GM19328 (cell line): ENCODE measurements around the gene RGS4.

Experiments
- ATAC-seq: cut with Tn5 transposase; IDR thresholded peaks from one replicate; pipeline ENCODE4 v1.9.1; 2021; ENCODE audit warnings: mild to moderate bottlenecking, moderate library complexity; ENCODE audit not compliant: unreplicated experiment

The RGS4 gene

DNA sequence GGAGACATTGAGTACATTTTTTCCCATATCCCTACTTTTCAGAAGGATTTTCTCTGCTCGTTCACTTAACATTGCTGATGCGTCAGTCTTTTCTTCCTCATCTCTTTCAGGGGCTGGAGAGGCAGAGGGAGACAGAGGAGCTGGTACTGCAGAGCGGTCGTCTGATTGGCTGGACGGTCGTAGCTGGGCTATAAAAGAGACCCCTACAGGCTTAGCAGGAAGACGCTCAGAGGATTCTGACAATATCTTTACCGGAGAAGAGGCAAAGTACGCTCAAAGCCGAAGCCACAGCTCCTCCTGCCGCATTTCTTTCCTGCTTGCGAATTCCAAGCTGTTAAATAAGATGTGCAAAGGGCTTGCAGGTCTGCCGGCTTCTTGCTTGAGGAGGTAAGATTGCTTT lies at the start of gene RGS4:
TSS of gene RGS4 (plus strand) at position 220 of the 400 bp plus-strand sequence. CDS start at position 344, 124 bp downstream.
- no peak for ATAC-seq

DNA sequence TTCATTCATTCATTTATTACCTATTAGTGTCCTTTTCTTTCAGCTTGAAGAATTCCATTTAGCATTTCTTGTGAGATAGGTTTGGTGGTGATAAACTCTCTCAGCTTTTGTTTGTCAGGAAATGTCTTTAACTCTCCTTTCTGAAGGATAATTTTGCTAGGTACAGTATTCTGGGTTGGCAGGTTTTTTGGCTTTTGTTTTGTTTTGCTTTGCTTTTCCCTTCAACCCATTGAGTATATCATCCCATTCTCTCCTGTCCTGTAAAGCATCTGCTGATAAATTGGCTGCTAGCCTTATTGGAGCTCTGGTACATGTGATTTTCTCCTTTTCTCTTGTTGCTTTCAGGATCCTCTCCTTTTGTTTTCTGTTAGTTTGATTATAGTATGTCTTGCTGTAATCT lies 47.0 kb upstream of the RGS4 start:
- ATAC-seq, result no peak

DNA sequence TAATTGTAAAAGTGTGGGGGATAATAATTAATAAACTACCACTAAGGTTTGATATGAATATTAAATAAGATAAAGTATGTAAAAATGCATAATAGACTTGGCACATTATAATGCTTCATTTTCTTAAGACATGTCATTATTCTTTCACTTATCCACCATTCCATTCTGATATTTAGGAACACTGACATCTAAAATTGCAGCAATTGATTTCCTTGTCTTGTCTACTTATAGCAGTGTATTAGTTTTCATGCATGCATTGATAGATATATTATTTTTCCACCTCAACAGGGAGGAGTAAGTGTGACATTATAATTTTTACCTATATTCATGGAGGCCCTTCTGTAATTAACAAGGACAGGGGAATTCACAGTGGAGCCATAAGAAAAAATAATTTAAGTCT lies 41.6 kb upstream of the RGS4 start:
- ATAC-seq, result no peak

DNA sequence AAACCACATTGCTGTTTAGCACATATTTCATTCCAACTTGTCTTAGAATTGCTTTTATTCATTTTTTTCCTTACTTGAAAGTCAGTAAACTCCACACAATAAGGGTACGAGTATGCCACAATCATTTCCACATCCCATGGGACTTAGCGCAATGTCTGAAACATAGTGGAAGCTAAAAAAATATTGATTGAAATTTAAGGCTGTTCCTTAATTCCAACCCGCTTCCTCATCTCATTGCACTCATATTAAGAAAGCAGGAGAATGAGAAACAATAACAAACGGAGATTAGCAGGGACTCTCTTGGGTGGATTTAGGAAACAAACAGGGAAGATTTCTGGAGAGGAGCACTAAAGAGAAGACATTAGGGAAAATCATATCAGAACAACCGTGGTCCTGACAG lies 39.3 kb upstream of the RGS4 start:
- no peak for ATAC-seq

DNA sequence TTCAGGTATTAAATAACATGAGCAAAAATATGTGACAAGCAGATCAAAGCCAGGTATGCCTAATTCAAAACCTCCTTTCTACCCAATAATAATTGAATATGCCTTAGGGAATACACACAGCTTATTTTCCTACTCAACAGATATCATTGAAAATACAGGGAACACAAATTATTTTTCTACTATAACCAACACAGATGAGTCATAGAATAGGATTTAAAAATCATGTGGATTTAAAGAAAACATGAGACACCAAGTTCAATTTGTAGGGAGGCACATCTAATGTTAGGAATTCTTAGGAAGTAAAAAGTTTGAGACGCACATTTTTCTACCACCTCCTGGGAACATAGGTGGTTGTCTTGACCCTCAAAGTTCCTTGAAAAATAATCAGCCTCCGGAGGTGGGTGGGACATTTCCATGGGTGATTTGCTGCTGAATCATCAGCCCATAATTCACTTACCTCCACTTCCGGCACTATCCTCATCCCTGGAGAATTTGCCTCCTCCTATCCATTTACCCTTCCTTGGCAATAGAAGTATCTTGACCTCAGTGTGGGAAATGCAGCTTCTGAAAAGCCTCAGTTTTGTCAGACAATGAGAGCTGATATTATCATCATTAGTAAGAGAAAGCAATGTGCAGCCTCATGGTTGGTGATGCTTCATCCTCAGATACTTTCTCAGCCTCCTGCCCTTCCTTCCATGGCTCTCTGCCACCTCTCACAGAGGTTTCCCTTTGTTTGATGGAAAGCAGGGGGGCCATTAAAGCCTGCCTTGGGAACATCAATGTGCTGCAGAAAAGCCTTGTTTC lies 33.5 kb upstream of the RGS4 start:
- no peak for ATAC-seq

DNA sequence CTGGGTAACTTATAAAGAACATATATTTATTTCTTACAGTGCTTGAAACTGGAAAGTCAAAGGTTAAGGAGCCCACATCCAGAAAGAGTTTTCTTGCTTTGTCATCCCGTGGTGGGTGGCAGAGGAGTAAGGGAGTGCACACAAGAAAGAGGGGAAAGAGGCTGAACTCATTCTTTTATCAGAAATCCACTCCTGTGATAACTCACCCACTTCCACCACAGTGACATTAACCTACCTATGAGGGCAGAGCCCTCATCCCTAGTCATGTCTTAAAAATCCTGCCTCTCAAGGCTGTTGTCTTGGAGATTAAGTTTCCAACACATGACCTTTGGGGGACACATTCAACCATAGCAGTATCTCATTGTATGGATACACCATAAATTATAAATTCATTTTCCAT lies 32.5 kb upstream of the RGS4 start:
- no peak for ATAC-seq

DNA sequence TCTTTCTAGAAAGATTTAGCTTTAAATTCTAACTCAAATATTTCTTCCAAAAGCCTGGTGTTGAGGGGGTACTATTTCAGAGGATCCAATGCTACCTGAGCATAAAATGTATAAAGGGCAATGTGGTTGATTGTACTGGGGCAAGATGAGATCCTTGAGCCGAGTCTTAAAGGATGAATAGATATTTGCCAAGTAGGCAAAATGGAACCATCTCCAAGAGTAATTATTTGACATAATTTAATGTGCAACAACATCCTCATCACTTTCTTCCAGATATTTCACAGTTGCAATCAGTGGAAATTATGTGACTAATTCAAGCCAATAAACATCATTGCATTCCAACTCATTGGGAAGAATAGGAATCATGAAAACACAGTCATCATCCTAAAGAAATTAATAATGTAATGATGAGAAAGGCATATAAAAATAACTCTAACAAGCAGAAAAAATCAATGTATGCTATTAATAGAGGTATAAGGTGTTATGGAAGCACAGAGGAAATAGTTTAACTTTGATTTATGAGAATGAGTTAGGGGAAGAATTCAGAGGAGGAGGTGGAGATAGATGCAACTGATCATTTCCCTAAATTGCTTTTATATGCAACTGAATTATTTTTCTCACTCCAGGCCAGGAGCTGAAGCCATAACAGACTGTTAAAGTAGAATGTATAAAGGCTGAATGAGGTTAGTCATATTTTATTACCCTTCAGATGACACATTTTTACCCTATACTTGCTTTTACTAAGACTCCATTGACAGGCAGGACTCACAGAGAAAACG lies 30.0 kb upstream of the RGS4 start:
- no peak for ATAC-seq

DNA sequence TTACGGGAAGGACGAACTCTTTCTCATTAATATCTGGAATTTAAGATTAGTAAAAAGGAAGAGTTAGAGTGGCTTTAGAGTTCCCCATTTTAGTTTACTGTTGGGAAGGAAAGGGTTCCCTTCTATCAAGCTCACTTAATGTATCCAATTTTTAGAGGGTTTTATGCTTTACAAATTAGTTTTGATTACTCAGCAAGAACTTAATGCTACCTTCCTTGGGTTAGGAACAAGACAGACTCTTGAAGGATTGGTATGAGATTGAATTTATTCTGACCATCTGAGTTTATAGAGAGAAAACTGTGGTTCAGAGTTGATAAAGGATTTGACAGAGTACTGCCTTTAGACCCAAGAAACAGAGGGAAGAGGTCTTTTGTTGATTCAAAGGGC lies 29.5 kb upstream of the RGS4 start:
- no peak for ATAC-seq

DNA sequence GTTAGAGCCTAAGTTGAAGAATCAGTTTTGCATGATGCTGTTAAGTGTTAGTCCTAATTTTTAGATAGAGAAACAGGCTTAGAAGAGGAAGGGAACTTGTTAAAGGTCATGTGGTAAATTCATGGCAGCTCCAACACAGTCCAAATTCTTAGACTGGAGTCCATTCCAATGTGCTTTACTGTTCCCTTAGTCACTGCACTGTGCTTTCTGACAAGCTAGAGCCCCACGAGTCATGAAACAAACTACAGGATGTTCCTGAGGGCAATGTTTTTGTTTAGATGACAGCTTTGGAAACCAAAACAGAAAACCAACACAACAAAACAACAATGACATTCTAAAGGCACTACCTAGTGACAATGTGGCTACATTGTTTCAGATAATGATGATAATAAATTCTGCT lies 23.1 kb upstream of the RGS4 start:
- no peak for ATAC-seq

DNA sequence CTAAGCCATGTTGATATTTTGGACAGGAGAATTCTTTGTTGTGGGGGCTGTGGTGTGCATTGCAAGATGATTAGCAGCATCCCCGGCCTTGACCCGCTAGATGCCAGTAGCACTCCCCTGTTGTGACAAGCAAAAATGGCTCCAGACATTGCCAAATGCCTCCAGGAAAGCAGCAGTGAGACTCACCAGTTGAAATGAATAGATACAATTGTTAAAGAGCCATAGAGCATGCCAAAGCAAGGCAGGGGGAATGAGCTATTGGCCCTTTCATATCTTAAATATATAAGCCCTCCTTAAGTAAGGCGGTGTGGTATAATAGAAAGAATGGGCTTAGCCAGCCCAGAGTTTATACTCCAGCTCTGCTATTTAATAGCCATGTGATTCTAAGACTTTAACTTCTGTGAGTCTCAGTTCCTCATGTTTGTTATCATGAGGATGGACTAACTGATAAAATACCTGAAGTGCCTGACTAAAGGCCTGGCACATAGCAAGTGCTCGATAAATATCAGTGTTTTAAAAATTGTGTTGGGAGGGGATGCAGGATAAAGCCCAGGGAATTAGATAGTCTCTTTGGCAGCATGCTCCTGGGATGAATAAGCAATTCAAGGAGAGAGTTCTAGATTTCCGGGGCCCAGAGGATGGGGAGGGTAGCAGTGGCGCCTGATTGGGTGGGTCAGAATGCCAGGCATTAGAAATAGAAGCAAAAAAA lies 21.1 kb upstream of the RGS4 start:
- ATAC-seq, result no peak

DNA sequence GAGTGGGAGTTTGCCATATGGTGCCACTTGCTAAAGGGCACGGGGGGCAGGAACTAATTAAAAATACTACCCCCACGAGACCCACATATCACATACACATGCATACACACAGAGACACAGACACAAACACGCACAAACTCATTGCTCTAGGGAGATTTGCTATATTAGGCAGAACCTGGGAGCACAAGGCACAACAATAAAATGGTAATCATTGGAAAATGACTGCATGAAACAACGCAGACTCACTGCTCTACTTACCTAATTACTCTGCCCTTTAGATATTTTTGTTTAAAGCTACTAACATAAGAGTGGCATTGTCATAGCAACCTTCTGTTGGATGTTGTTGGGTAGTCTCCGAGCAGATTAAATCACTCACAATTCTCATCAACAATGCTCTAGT lies 20.3 kb upstream of the RGS4 start:
- ATAC-seq, result no peak

DNA sequence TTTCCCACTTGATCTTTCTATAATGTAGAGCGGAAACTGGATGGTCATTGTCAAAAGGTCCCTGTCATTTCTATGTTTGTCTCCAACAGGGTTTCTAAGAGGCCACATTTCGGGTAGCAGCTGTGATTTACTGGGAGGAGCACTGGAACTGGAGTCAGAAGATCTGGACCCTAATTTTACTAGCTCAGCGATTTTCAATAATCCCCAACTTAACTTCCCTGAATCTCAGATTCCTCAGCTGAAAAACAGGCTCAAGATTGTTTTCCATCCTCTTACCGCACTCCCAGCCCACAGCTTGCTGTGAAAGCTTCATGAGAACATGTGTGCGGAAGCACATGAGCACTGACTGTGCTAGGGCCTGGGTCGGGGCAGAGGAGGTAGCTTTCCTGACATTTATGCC lies 19.9 kb upstream of the RGS4 start:
- ATAC-seq, result no peak

DNA sequence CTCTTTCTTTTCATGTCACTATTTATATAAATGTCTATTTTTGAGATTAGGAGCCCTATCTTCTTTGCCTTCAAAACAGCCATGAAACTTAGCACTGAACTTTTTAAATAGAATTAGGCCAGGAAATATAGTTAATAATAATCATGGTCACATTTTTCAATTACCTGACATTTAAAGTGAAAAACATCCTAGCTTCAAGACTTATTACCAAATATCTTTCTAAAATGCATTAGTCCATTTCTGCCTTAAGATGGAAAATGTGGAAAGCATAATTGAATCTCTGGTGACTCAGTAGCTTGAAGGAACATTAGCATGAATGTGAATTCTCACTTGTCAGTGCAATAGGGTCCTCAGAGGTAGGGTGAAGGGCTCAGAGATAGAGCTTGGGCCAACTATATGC lies 18.7 kb upstream of the RGS4 start:
- ATAC-seq, result no peak

DNA sequence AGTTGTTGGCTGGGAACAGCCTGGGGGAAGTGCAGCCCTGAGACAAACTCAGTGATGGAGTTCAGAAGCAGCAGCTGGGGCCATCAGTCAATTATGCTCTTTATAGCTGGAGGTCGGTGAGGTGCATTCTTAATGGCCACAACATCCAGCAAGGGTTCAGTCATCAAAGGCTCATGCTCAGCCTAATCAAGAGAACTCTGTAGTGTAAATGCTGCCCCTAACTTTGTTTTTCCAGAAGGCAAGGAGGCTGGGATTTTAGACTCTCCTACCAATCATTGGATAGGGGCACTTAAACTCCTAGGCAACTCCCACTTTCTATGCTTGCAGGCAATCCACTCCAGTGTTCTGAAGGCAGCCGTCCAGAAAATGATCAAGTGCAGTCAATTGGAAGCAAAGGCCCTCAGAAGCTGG lies 15.0 kb upstream of the RGS4 start:
- ATAC-seq, result no peak

DNA sequence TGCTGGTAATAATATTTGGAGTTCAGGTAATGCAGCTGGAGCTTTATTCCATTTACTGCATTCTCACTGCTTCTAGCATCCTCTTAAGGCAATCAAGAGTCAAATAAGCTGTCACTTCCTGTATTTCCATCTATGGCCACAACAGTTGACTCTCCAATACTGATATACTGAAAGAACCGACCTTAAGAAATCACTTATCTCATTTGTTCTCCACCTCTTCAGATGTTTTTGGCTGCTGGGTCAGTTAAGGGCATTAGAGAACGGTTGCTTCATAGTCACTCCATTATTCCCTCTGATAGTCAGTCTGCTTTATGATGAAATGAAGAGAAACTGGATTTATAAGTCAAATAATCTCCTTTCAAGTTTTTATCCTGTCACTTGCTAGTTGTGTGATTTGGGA lies 14.2 kb upstream of the RGS4 start:
- no peak for ATAC-seq

DNA sequence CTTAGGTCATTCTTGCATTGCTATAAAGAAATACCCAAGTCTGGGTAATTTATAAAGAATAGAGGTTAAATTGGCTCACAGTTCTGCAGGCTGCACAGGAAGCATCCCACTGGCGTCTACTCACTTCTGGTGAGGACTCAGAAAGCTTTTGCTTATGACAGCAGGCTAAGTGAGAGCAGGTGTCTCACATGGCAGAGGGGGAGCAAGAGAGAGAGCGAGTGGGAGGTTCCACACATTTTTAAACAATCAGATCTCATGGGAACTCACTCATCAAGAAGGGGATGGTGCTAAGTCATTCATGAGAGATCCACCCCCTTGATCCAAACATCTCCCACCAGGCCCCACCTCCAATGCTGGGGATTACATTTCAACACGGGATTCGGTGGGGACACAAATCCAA lies 13.6 kb upstream of the RGS4 start:
- ATAC-seq, result no peak

DNA sequence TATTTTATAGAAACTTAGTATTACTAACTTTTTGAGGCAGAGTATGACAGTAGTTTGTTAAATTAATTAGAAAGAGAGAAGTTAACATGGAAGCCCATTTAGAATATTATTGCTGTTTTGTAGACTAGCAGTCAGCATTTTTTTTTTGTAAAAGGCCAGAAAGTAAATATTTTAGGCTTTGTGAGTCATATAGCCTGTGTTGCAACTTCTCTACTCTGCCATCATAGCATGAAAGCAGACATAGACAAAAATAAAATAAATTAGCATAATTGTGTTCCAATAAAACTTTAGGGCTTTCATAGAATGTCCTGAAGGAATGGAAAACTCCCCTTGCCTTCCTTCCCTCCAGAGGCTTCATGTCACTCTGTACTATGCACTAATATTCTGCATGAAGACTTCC lies 12.3 kb upstream of the RGS4 start:
- no peak for ATAC-seq

DNA sequence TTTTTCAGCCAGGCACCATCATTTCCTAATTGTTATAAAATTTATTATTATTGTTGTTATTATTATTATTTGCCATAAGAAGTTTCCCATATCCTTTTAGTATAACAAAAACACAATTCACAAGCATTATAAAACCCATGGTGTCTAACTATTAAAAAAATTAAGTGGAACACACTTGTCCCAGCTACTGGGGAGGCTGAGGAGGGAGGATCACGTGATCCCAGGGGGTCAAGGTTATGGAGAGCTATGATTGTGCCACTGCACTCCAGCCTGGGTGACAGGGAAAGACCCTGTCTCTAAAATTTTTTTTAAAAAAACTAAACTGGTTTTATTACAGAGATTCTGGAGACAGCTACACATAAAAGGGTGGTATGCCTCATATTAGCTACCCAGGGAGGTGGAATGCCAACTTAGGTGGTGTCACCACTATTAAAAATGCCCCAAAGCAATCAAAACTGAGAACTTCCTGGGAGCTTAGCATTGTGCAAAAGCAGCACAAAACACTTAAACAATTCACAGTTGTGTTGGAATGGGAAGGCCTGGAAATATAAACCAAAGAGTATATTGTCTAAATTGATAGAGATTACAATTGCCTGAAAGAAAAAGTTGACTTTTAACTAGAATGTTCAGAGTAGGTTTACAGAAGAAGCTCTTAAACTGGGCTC lies 8.7 kb upstream of the RGS4 start:
- no peak for ATAC-seq

DNA sequence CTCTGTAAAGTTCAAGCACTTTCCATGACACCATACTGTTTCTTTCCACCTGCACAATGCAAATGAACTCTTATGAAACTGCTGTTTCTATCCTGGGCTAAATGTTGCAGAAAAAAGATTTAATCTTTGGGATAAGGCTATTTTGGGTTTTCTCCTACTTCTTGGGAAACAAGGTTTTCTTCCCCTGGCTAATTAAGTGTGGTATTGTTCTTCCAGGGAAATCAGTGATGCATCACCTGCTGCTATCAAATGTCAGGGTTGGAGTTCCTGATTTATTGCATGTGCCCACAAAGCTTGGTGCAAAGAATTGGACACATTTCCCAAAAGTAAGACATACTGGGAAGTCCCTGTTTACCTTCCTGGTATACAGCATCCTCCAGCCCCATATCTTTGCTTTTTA lies 6.0 kb upstream of the RGS4 start:
- no peak for ATAC-seq

DNA sequence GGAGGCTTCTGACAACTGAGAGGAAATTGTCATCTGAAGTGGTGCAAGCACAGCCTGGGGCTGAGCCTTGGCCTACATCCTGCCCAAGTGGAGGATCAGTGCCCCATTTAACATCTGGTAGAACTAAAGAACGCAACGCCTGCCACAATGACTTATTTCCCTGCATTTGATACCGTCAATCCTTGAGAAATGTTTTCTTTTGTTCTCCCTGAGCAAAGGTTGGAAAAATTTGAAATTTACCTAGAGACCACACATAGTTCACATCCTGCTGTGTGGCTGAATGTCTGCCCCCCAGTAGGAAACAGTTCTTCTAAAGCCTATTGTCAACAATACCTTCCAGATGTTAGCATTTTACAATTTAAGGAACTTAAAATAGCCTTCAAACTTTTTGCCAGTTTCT lies 5.6 kb upstream of the RGS4 start:
- no peak for ATAC-seq

DNA sequence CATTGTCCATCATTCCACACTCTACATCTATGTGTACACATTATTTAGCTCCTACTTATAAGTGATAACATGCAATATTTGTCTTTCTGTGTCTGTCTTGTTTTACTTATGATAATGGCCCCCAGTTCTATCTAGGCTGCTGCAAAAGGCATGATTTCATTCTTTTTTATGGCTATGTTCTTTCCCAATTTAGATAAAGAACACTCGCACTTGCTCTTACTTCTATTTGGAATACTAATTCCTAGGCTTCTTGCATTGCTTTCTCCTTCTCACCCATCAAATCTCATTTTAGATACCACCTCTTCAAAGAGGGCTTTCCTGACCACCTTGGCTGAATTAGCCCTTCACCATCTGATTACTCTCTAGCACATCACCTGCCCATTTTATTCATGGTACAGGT lies 3.0 kb upstream of the RGS4 start:
- no peak for ATAC-seq
